HCT116 (cell line): Measurements from ENCODE around the gene LARP1. TPM values are rescaled to one million over a fixed set of nuclear protein-coding genes. Genes with fewer than 3 reads are reported as not detected.

Experiments used
- ATAC-seq: fragments of 200-7000 bp; cut with Tn5 transposase; 2 replicates; pipeline ENCODE4 v1.9.1; 2020; ENCODE audit warnings: mild to moderate bottlenecking, moderate library complexity
- BruUV-seq: library from RNA; stranded (reverse); fragments of 400-500 nt; replicated peaks from 2 replicates; lab custom pipeline; 2021; lab: Mats Ljungman, UMichigan
- CTCF ChIA-PET: fragments of 300-600 bp; sonication (Branson Sonifier 250); formaldehyde crosslinking; loops from one replicate; lab custom pipeline; 2021; ENCODE audit warnings: antibody characterized with exemption; lab: Charles Lee
- POLR2A ChIA-PET: fragments of 300-600, 350-600 bp; sonication (Branson Sonifier 250); formaldehyde crosslinking; loops from one replicate; lab custom pipeline; 2021; ENCODE audit warnings: antibody characterized with exemption; lab: Charles Lee
- RAD21 ChIA-PET, 2 experiments: fragments of 300-600 bp; sonication (Branson Sonifier 250); formaldehyde crosslinking; loops; one replicate each; lab custom pipeline; 2023; ENCODE audit warnings: low total read pairs in 2 of 2; ENCODE audit not compliant: uncharacterized antibody in 2 of 2, unreplicated experiment in 2 of 2, low non-redundant PET in 1 of 2; lab: Charles Lee
- DNase-seq: peaks from one replicate; pipeline ENCODE4 v3.0.0-alpha.2; 2010; ENCODE audit warnings: low read depth, low spot score
- H2AFZ ChIP-seq: fragments of 200-600 bp; shearing (Covaris generic), sonication (generic); 2 replicates; pipeline ENCODE4 v1.6.1; 2017; ENCODE audit warnings: low read depth, mixed run types, mixed read lengths, antibody characterized with exemption, low read length; ENCODE audit not compliant: poor library complexity, severe bottlenecking
- H3K27ac ChIP-seq: 2 replicates; pipeline ENCODE4 v1.5.1; 2012; ENCODE audit warnings: low read depth, low read length
- H3K27me3 ChIP-seq: fragments of 200-600 bp; sonication (generic); 2 replicates; pipeline ENCODE4 v1.6.1; 2016; ENCODE audit warnings: mixed run types, low read length, mixed read lengths; ENCODE audit not compliant: insufficient read depth
- H3K36me3 ChIP-seq, 2 experiments: fragments of 200-500 bp in 1 of 2; fragments of 200-600 bp in 1 of 2; sonication (Bioruptor generic) in 1 of 2; sonication (generic) in 1 of 2; 2 replicates each; pipeline versions ENCODE4 v1.5.1 to v1.6.1; 2014 to 2016; ENCODE audit warnings: low read length in 2 of 2, inconsistent platforms in 1 of 2, mixed read lengths in 1 of 2, mixed run types in 1 of 2; ENCODE audit not compliant: insufficient read depth in 2 of 2, control insufficient read depth in 1 of 2
- H3K4me1 ChIP-seq, 2 experiments: fragments of 200-600 bp in 1 of 2; sonication (generic) in 1 of 2; 2 replicates each; pipeline versions ENCODE4 v1.5.1 to v1.6.1; 2012 to 2017; ENCODE audit warnings: low read length in 2 of 2, inconsistent platforms in 1 of 2, mild to moderate bottlenecking in 1 of 2, mixed read lengths in 1 of 2, mixed run types in 1 of 2, moderate library complexity in 1 of 2; ENCODE audit not compliant: insufficient read depth in 2 of 2, control insufficient read depth in 1 of 2
- H3K4me2 ChIP-seq: fragments of 200-600 bp; sonication (generic); 2 replicates; pipeline ENCODE4 v1.6.1; 2017; ENCODE audit warnings: mixed run types, low read length, mixed read lengths
- H3K4me3 ChIP-seq, 2 experiments: fragments of 200-600 bp in 1 of 2; sonication (generic) in 1 of 2; replicated peaks in 1 of 2; 2 replicates each; pipeline ENCODE4 v1.5.1; 2011 to 2016; ENCODE audit warnings: low read length in 2 of 2, control low read depth in 1 of 2, low read depth in 1 of 2, mild to moderate bottlenecking in 1 of 2, mixed read lengths in 1 of 2, mixed run types in 1 of 2
- H3K79me2 ChIP-seq: fragments of 200-600 bp; sonication (generic); 2 replicates; pipeline ENCODE4 v1.6.1; 2017; ENCODE audit warnings: mild to moderate bottlenecking, mixed run types, low read length, moderate library complexity, mixed read lengths; ENCODE audit not compliant: insufficient read depth
- H3K9ac ChIP-seq: fragments of 200-600 bp; sonication (generic); 2 replicates; pipeline ENCODE4 v1.6.1; 2016; ENCODE audit warnings: low read length, mixed read lengths
- H3K9me2 ChIP-seq: fragments of 200-600 bp; sonication (generic), shearing (Covaris generic); 2 replicates; pipeline ENCODE4 v1.6.1; 2017; ENCODE audit warnings: mixed run types, mild to moderate bottlenecking, moderate library complexity; ENCODE audit not compliant: insufficient read depth
- H3K9me3 ChIP-seq, 2 experiments: fragments of 200-500 bp in 1 of 2; fragments of 200-600 bp in 1 of 2; sonication (Bioruptor generic) in 1 of 2; sonication (generic) in 1 of 2; 2 replicates each; pipeline ENCODE4 v1.6.1; 2014 to 2017; ENCODE audit warnings: low read length in 2 of 2, mixed read lengths in 2 of 2, inconsistent platforms in 1 of 2, low read depth in 1 of 2, mild to moderate bottlenecking in 1 of 2, mixed run types in 1 of 2, moderate library complexity in 1 of 2; ENCODE audit not compliant: control insufficient read depth in 1 of 2, insufficient read depth in 1 of 2
- H4K20me1 ChIP-seq: fragments of 200-600 bp; sonication (generic), shearing (Covaris generic); 2 replicates; pipeline ENCODE4 v1.6.1; 2017; ENCODE audit warnings: mixed run types, mild to moderate bottlenecking, moderate library complexity; ENCODE audit not compliant: insufficient read depth
- CBX3 ChIP-seq: IDR thresholded peaks from 2 replicates; pipeline ENCODE4 v1.6.1; 2012; ENCODE audit warnings: low read depth
- CEBPB ChIP-seq: IDR thresholded peaks from 2 replicates; pipeline ENCODE4 v1.6.1; 2012; ENCODE audit warnings: low read depth
- EGR1 ChIP-seq: IDR thresholded peaks from 2 replicates; pipeline ENCODE4 v1.6.1; 2012; ENCODE audit warnings: low read depth
- ELF1 ChIP-seq: IDR thresholded peaks from 2 replicates; pipeline ENCODE4 v1.6.1; 2012; ENCODE audit warnings: low read depth, borderline replicate concordance
- EZH2 ChIP-seq: fragments of 200-600 bp; sonication (generic); IDR thresholded peaks from 2 replicates; pipeline ENCODE4 v1.6.1; 2017; ENCODE audit warnings: antibody characterized with exemption, mixed run types
- EZH2phosphoT487 ChIP-seq: fragments of 200-600 bp; IDR thresholded peaks from 2 replicates; pipeline ENCODE4 v1.6.1; 2018; ENCODE audit warnings: antibody characterized with exemption, borderline replicate concordance
- FOSL1 ChIP-seq: IDR thresholded peaks from 2 replicates; pipeline ENCODE4 v1.6.1; 2012; ENCODE audit warnings: low read depth
- JUND ChIP-seq: IDR thresholded peaks from 2 replicates; pipeline ENCODE4 v1.6.1; 2012
- MAX ChIP-seq: IDR thresholded peaks from 2 replicates; pipeline ENCODE4 v1.6.1; 2012
- POLR2A ChIP-seq: IDR thresholded peaks from 2 replicates; pipeline ENCODE4 v1.7.0; 2011; ENCODE audit warnings: borderline replicate concordance; ENCODE audit not compliant: insufficient read depth, insufficient read length; ENCODE audit errors: extremely low read depth
- RAD21 ChIP-seq: IDR thresholded peaks from 2 replicates; pipeline ENCODE4 v1.6.1; 2012; ENCODE audit warnings: low read depth, mild to moderate bottlenecking
- SIN3A ChIP-seq: IDR thresholded peaks from 2 replicates; pipeline ENCODE4 v1.6.1; 2012; ENCODE audit warnings: low read depth
- SP1 ChIP-seq: IDR thresholded peaks from 2 replicates; pipeline ENCODE4 v1.6.1; 2012; ENCODE audit warnings: low read depth
- SRF ChIP-seq: IDR thresholded peaks from 2 replicates; pipeline ENCODE4 v1.6.1; 2012; ENCODE audit warnings: low read depth
- YY1 ChIP-seq: IDR thresholded peaks from 2 replicates; pipeline ENCODE4 v1.6.1; 2011; ENCODE audit warnings: low read length, low read depth, moderate library complexity, mild to moderate bottlenecking; ENCODE audit not compliant: insufficient replicate concordance; ENCODE audit errors: extremely low read depth
- ZBTB33 ChIP-seq: IDR thresholded peaks from 2 replicates; pipeline ENCODE4 v1.6.1; 2011; ENCODE audit warnings: mild to moderate bottlenecking, low read length, moderate library complexity; ENCODE audit not compliant: insufficient replicate concordance; ENCODE audit errors: extremely low read depth
- ZFX ChIP-seq: fragments of 450-650 bp; IDR thresholded peaks from 2 replicates; pipeline ENCODE4 v1.6.1; 2017
- ZNF274 ChIP-seq: fragments of 200-500 bp; sonication (Bioruptor generic); IDR thresholded peaks from 2 replicates; pipeline ENCODE4 v1.6.1; 2014; ENCODE audit warnings: mild to moderate bottlenecking, low read depth, low read length, inconsistent platforms
- intact Hi-C: fragments of 100-400 bp; cut with micrococcal nuclease; formaldehyde crosslinking; loops from 2 replicates; pipeline ENCODE4 v1.10.0; 2022
- total RNA-seq: library from RNA; stranded (reverse); gene quantifications from one replicate; pipeline ENCODE4 v1.2.1, GENCODE V29; 2021; ENCODE audit not compliant: unreplicated experiment
- TF ChIP-seq, protein P1 (sequence below), 3 experiments: fragments of 200-600 bp in 1 of 3; sonication (generic) in 1 of 3; IDR thresholded peaks in 2 of 3; conservative IDR thresholded peaks in 1 of 3; 2 replicates each; pipeline ENCODE4 v1.5.1; 2012 to 2017; ENCODE audit warnings: low read depth in 2 of 3, low read length in 2 of 3, antibody characterized with exemption in 1 of 3, borderline replicate concordance in 1 of 3, control low read depth in 1 of 3, mild to moderate bottlenecking in 1 of 3, mixed read lengths in 1 of 3, mixed run types in 1 of 3, moderate library complexity in 1 of 3; ENCODE audit not compliant: insufficient read depth in 1 of 3
- TF ChIP-seq, protein P2 (sequence below): IDR thresholded peaks from 2 replicates; pipeline ENCODE4 v1.6.1; 2012

Gene LARP1
- total RNA-seq, 1 experiment from 2014 or later, result 201 TPM

- Histone ChIP-seq H3K36me3 (no peaks in the 10 kb centered on the region), H3K4me1 (peaks cover 9 to 50% of the 10 kb centered on the region in 2 experiments; a peak in 3 of 4 replicates), H2AFZ (no peak overlapping the region), H3K4me3 (no peak overlapping the region), H3K27ac (no peak overlapping the region), H3K4me2 (no peak overlapping the region), H3K9me2 (no peaks in the 10 kb centered on the region), H3K9me3 (no peaks in the 10 kb centered on the region), H3K79me2 (peaks cover 100% of the 10 kb centered on the region), H3K9ac (no peak overlapping the region), H4K20me1 (peaks cover 37% of the 10 kb centered on the region), H3K27me3 (no peaks in the 10 kb centered on the region)
- POLR2A ChIA-PET, result no interaction called here
- no TSS peak for BruUV-seq
- DNase-seq, result no peak
- RAD21 ChIA-PET, result no interaction called here
- intact Hi-C loops, result no loop called here
- TF ChIP-seq FOSL1, result no peak
- no peak for TF ChIP-seq EGR1
- no peak for TF ChIP-seq CBX3
- no peak for TF ChIP-seq SP1
- TF ChIP-seq ZFX, result no peak
- no peak for TF ChIP-seq SRF
- no peak for TF ChIP-seq RAD21
- TF ChIP-seq, protein P1, sequence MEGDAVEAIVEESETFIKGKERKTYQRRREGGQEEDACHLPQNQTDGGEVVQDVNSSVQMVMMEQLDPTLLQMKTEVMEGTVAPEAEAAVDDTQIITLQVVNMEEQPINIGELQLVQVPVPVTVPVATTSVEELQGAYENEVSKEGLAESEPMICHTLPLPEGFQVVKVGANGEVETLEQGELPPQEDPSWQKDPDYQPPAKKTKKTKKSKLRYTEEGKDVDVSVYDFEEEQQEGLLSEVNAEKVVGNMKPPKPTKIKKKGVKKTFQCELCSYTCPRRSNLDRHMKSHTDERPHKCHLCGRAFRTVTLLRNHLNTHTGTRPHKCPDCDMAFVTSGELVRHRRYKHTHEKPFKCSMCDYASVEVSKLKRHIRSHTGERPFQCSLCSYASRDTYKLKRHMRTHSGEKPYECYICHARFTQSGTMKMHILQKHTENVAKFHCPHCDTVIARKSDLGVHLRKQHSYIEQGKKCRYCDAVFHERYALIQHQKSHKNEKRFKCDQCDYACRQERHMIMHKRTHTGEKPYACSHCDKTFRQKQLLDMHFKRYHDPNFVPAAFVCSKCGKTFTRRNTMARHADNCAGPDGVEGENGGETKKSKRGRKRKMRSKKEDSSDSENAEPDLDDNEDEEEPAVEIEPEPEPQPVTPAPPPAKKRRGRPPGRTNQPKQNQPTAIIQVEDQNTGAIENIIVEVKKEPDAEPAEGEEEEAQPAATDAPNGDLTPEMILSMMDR (IDR thresholded peaks at IDR 0.05 in 2 of 3, conservative IDR thresholded peaks at IDR 0.05 in 1 of 3; ENCODE audit: borderline replicate concordance in 1 of 3, insufficient read depth in 1 of 3, low read depth in 2 of 3, low read length in 2 of 3), result no peak
- TF ChIP-seq YY1, result no peak
- no peak for TF ChIP-seq SIN3A
- TF ChIP-seq ZBTB33, result no peak
- TF ChIP-seq, protein P2, sequence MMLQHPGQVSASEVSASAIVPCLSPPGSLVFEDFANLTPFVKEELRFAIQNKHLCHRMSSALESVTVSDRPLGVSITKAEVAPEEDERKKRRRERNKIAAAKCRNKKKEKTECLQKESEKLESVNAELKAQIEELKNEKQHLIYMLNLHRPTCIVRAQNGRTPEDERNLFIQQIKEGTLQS, result no peak
- TF ChIP-seq EZH2, result no peak
- TF ChIP-seq JUND, result no peak
- no peak for TF ChIP-seq ELF1
- no peak for TF ChIP-seq EZH2phosphoT487
- TF ChIP-seq MAX, result no peak
- TF ChIP-seq CEBPB, result no peak
- TF ChIP-seq POLR2A, result no peak
- no peak for TF ChIP-seq ZNF274
- ATAC-seq, result no peak
- CTCF ChIA-PET, result no interaction called here
Measured at GRCh38 chr5:154773326-154773725, 18.1 kb downstream of the LARP1 start.
